K562 (cell line): ENCODE measurements around the gene ENDOV.

ENCODE experiments used
- CREM ChIP-seq: IDR thresholded peaks from 2 replicates; pipeline ENCODE4 v1.6.1; 2014; ENCODE audit warnings: antibody characterized with exemption, low read depth
- CTCF ChIP-seq, 3 experiments: IDR thresholded peaks in 2 of 3; conservative IDR thresholded peaks in 1 of 3; 2 replicates each; pipeline ENCODE4 v1.5.1; 2011 to 2012; ENCODE audit warnings: low read length in 3 of 3, mild to moderate bottlenecking in 3 of 3, control low read depth in 2 of 3, improper control_type of control experiment in 1 of 3, inconsistent platforms in 1 of 3, low read depth in 1 of 3, mixed read lengths in 1 of 3, moderate library complexity in 1 of 3; ENCODE audit not compliant: insufficient read depth in 2 of 3
- FUS ChIP-seq: fragments of 200-400 bp; formaldehyde crosslinking; optimal IDR thresholded peaks from 2 replicates; pipeline ENCODE3; 2017; ENCODE audit warnings: low read depth, low read length
- HNRNPLL ChIP-seq: fragments of 200-400 bp; formaldehyde crosslinking; IDR thresholded peaks from 2 replicates; pipeline ENCODE4 v1.6.1; 2017; ENCODE audit warnings: low read length, low read depth, mild to moderate bottlenecking; ENCODE audit not compliant: poor library complexity, severe bottlenecking
- MAX ChIP-seq: sonication (generic); formaldehyde crosslinking; IDR thresholded peaks from 2 replicates; pipeline ENCODE4 v1.9.0; 2022; ENCODE audit warnings: mild to moderate bottlenecking, missing genetic modification reagents
- POLR2AphosphoS5 ChIP-seq: IDR thresholded peaks from 2 replicates; pipeline ENCODE4 v1.6.1; 2011; ENCODE audit warnings: mild to moderate bottlenecking, low read depth, low read length, moderate library complexity; ENCODE audit not compliant: control insufficient read depth, insufficient read depth
- TCF7L2 ChIP-seq: fragments of 150-350 bp; IDR thresholded peaks from 2 replicates; pipeline ENCODE4 v1.6.1; 2016; ENCODE audit warnings: low read depth, mild to moderate bottlenecking, low read length, moderate library complexity
- UBTF ChIP-seq, 2 experiments: IDR thresholded peaks; 2 replicates each; pipeline ENCODE4 v1.6.1; 2012; ENCODE audit warnings: improper control_type of control experiment in 2 of 2, low read depth in 2 of 2, low read length in 2 of 2, borderline replicate concordance in 1 of 2
- ZBTB11 ChIP-seq, 3 experiments: fragments of 200-800 bp in 1 of 3; fragments of 250-450 bp in 1 of 3; fragments of 450-650 bp in 1 of 3; sonication (Bioruptor Pico) in 1 of 3; sonication (Bioruptor generic) in 1 of 3; formaldehyde crosslinking in 1 of 3; IDR thresholded peaks; 2 replicates each; pipeline versions ENCODE4 v1.6.1 to v1.8.0; 2016 to 2022; ENCODE audit warnings: mild to moderate bottlenecking in 2 of 3, missing genetic modification characterization in 2 of 3, missing compliant biosample characterization in 1 of 3, moderate library complexity in 1 of 3
- ZBTB49 ChIP-seq: sonication (generic); formaldehyde crosslinking; IDR thresholded peaks from 2 replicates; pipeline ENCODE4 v1.8.0; 2022; ENCODE audit warnings: missing genetic modification reagents, mild to moderate bottlenecking, borderline replicate concordance

- TF ChIP-seq FUS (no peak), UBTF (IDR thresholded peaks at IDR 0.05; ENCODE audit: borderline replicate concordance in 1 of 2, low read depth in 2 of 2, low read length in 2 of 2) (no peak), ZBTB11 (CRISPR knock-in tag; IDR thresholded peaks at IDR 0.05) (no peak), CTCF (IDR thresholded peaks at IDR 0.05 in 2 of 3, conservative IDR thresholded peaks at IDR 0.05 in 1 of 3; ENCODE audit: insufficient read depth in 2 of 3, low read depth in 1 of 3, low read length in 3 of 3) (no peak), TCF7L2 (no peak), HNRNPLL (no peak), POLR2AphosphoS5 (no peak), CREM (no peak), MAX (CRISPR knock-in tag) (no peak), ZBTB49 (no peak)
Measured at GRCh38 chr17:80432961-80433550, 18.1 kb downstream of the ENDOV start.
